ENCODE measurements around the gene PTCH2. TPM values are rescaled to one million over a fixed set of nuclear protein-coding genes. Genes with fewer than 3 reads are reported as not detected.
A peak's percentile ranks its signal among the peaks of the same experiment; 100 is the strongest.
"Not testable (repeated sequence)": the region's sequence is repeated elsewhere in the genome, so short reads cannot be mapped to it uniquely, and the experiment has no call there.

The PTCH2 gene
- total RNA-seq, 1 experiment from 2014 or later, result not detected

DNA sequence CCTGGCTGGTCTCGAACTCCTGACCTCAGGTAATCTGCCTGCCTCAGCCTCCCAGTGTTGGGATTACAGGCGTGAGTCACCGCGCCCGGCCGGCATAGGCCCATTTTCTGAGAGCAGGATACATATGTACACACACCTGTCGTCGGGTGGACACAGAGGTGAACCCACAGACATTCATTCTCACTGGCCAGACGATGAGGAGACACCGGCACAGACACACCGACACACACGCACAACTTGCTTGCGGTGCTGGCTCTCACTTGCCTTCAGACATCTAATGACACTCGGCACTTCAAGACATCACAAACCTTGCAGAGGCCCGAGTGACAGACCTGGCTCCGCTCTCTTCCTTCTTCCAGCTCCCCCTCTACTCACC, 579 bp downstream of the PTCH2 start:
- Histone ChIP-seq H3K36me3 (ENCODE audit: low read depth, low read length) (no peaks in the 10 kb centered on the region), H3K9me2 (replicated peaks; ENCODE audit: low read length) (no peaks in the 10 kb centered on the region), H3K4me3 (ENCODE audit: low read length) (peak overlapping the region; percentile 65), H3K79me2 (ENCODE audit: low read length) (no peaks in the 10 kb centered on the region), H3K4me1 (ENCODE audit: insufficient read depth, low read length) (no peaks in the 10 kb centered on the region), H3K9ac (ENCODE audit: low read length) (0 out of 2 replicates have a peak overlapping the region, but pooled peaks have one; percentile 22), H3K9me3 (ENCODE audit: low read length) (no peaks in the 10 kb centered on the region), H4K20me1 (ENCODE audit: low read length) (no peaks in the 10 kb centered on the region), H3K27me3 (ENCODE audit: low read length) (no peaks in the 10 kb centered on the region), H2AFZ (ENCODE audit: low read length) (no peak overlapping the region), H3K27ac (ENCODE audit: low read length) (no peak overlapping the region), H3K4me2 (ENCODE audit: low read length) (peak overlapping the region; percentile 87), H3F3A (ENCODE audit: low read length, unreplicated experiment) (no peaks in the 10 kb centered on the region)
- DNase-seq (no peak), ATAC-seq (no peak; the same call in 1 of the 2 replicates)
- ChIA-PET POLR2A (ENCODE audit: unreplicated experiment) (interaction anchor here (0.6 kb wide), 1 partner anchor 23 kb away, joined by 3 read pairs; no protein-coding TSS in a partner anchor), CTCF (no interaction called here)
- TF ChIP-seq EZH2 (IDR thresholded peaks at IDR 0.05; ENCODE audit: low read length, unreplicated experiment), result no peak
- no peak for TF ChIP-seq EZH2phosphoT487 (IDR thresholded peaks at IDR 0.05; ENCODE audit: borderline replicate concordance, low read length)
- no peak for TF ChIP-seq CTCF (conservative IDR thresholded peaks at IDR 0.05; ENCODE audit: low read depth, low read length)
- no TSS peak for BruUV-seq (replicated peaks)
- intact Hi-C loops (cut with micrococcal nuclease), result no loop called here

DNA sequence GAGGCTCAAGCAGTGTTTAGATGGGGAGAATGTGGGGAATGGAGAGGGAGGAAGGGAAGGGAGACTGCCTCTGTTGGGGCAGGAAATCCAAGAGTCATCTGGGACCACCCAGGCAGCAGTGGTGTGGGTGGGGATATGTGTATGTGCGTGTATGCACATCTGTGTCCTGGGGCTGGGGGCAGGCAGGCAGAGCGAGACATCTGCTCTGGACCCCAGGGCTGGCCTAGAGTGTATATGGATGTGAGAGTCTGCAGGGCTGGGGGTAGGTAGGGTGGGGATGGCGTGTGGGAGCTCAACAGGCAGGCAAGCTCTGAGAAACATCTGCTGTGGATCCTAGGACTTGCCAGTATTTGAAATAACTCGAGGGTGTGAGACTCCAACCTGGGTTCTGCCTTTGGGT, 3.5 kb downstream of the PTCH2 start:
- no TSS peak for BruUV-seq (replicated peaks)
- no peak overlapping the region for H2AFZ ChIP-seq (ENCODE audit: low read length)

GRCh38 chr1:44838294-44838693, 4.8 kb downstream of the PTCH2 start:
- H3K36me3 ChIP-seq (ENCODE audit: low read depth, low read length); H4K20me1 ChIP-seq (ENCODE audit: low read length); H3K9me3 ChIP-seq (ENCODE audit: low read length); H3K27me3 ChIP-seq (ENCODE audit: low read length); H3K9me2 ChIP-seq (replicated peaks; ENCODE audit: low read length); H3K4me2 ChIP-seq (ENCODE audit: low read length); BruUV-seq (replicated peaks); DNase-seq; H3K9ac ChIP-seq (ENCODE audit: low read length); H3K27ac ChIP-seq (ENCODE audit: low read length); H3K4me1 ChIP-seq (ENCODE audit: insufficient read depth, low read length); H3K79me2 ChIP-seq (ENCODE audit: low read length); POLR2A ChIA-PET (ENCODE audit: unreplicated experiment); H2AFZ ChIP-seq (ENCODE audit: low read length); ATAC-seq; CTCF ChIA-PET; H3K4me3 ChIP-seq (ENCODE audit: low read length); H3F3A ChIP-seq (ENCODE audit: low read length, unreplicated experiment): not testable (repeated sequence)
- intact Hi-C loops (cut with micrococcal nuclease), result loop anchor here (5.0 to 10.0 kb wide), 2 partner anchors 46 to 87 kb away; no protein-coding TSS in a partner anchor

More for the DNA sequence above, 3.5 kb downstream of the PTCH2 start:
- no peaks in the 10 kb centered on the region for H3F3A ChIP-seq (ENCODE audit: low read length, unreplicated experiment)
- no peak overlapping the region for H3K4me2 ChIP-seq (ENCODE audit: low read length)
- intact Hi-C loops (cut with micrococcal nuclease), result loop anchor here (5.0 to 10.0 kb wide), 2 partner anchors 47 to 85 kb away; no protein-coding TSS in a partner anchor
- DNase-seq (no peak), ATAC-seq (no peak)
- H3K4me1 ChIP-seq (ENCODE audit: insufficient read depth, low read length), result no peaks in the 10 kb centered on the region
- no peaks in the 10 kb centered on the region for H3K36me3 ChIP-seq (ENCODE audit: low read depth, low read length)
- no peaks in the 10 kb centered on the region for H3K79me2 ChIP-seq (ENCODE audit: low read length)
- no peak overlapping the region for H3K27ac ChIP-seq (ENCODE audit: low read length)
- TF ChIP-seq EZH2 (IDR thresholded peaks at IDR 0.05; ENCODE audit: low read length, unreplicated experiment), result no peak
- TF ChIP-seq EZH2phosphoT487 (IDR thresholded peaks at IDR 0.05; ENCODE audit: borderline replicate concordance, low read length), result no peak
- TF ChIP-seq CTCF (conservative IDR thresholded peaks at IDR 0.05; ENCODE audit: low read depth, low read length), result no peak
- no peaks in the 10 kb centered on the region for H3K9me3 ChIP-seq (ENCODE audit: low read length)
- no peaks in the 10 kb centered on the region for H3K27me3 ChIP-seq (ENCODE audit: low read length)
- ChIA-PET POLR2A (ENCODE audit: unreplicated experiment) (no interaction called here), CTCF (no interaction called here)
- H3K9me2 ChIP-seq (replicated peaks; ENCODE audit: low read length), result no peaks in the 10 kb centered on the region
- no peak overlapping the region for H3K4me3 ChIP-seq (ENCODE audit: low read length)
- no peak overlapping the region for H3K9ac ChIP-seq (ENCODE audit: low read length)
- H4K20me1 ChIP-seq (ENCODE audit: low read length), result no peaks in the 10 kb centered on the region
